Right atrium auricular region (tissue), 2 donors: ENCODE measurements around the gene ASCL2. TPM values are rescaled to one million over a fixed set of nuclear protein-coding genes. Genes with fewer than 3 reads are reported as not detected.

Source experiments
- DNase-seq: peaks from one replicate; pipeline ENCODE4 v3.0.0-alpha.2; 2019; ENCODE audit warnings: low spot score
- H3K27ac ChIP-seq, 2 donors: fragments of 200-600 bp; sonication (generic); 1 replicate in 1 of 2; 2 replicates in 1 of 2; pipeline ENCODE4 v1.5.1; 2016 to 2019
- H3K27me3 ChIP-seq, 2 donors: fragments of 200-600 bp; sonication (generic); one replicate each; pipeline versions ENCODE4 v1.5.1 to v1.6.0; 2017 to 2019
- H3K36me3 ChIP-seq: fragments of 200-600 bp; sonication (generic); one replicate; pipeline ENCODE4 v1.5.1; 2016
- H3K4me1 ChIP-seq, 2 donors: fragments of 200-600 bp; sonication (generic); one replicate each; pipeline versions ENCODE4 v1.5.1 to v1.6.0; 2017 to 2019
- H3K4me3 ChIP-seq, 2 donors: fragments of 200-600 bp; sonication (generic); 1 replicate in 1 of 2; 2 replicates in 1 of 2; pipeline ENCODE4 v1.5.1; 2017 to 2019; ENCODE audit warnings: mild to moderate bottlenecking in 1 of 2, moderate library complexity in 1 of 2
- H3K9me3 ChIP-seq, 2 donors: fragments of 200-600 bp; sonication (generic); one replicate each; pipeline ENCODE4 v1.5.1; 2019
- total RNA-seq, 2 donors: library from RNA; depleted of rRNA; stranded (reverse); fragments of >200 nt; gene quantifications; one replicate each; pipeline ENCODE4 v1.1.0, GENCODE V29; 2016
- TF ChIP-seq, protein P1 (sequence below), 2 donors: fragments of 200-600 bp; sonication (generic); IDR thresholded peaks; one replicate each; pipeline ENCODE4 v1.5.1; 2019; ENCODE audit warnings: antibody characterized with exemption in 2 of 2

The ASCL2 gene
- total RNA-seq, 2 donors from 2014 or later: 0.51 TPM; not detected in 1

DNA sequence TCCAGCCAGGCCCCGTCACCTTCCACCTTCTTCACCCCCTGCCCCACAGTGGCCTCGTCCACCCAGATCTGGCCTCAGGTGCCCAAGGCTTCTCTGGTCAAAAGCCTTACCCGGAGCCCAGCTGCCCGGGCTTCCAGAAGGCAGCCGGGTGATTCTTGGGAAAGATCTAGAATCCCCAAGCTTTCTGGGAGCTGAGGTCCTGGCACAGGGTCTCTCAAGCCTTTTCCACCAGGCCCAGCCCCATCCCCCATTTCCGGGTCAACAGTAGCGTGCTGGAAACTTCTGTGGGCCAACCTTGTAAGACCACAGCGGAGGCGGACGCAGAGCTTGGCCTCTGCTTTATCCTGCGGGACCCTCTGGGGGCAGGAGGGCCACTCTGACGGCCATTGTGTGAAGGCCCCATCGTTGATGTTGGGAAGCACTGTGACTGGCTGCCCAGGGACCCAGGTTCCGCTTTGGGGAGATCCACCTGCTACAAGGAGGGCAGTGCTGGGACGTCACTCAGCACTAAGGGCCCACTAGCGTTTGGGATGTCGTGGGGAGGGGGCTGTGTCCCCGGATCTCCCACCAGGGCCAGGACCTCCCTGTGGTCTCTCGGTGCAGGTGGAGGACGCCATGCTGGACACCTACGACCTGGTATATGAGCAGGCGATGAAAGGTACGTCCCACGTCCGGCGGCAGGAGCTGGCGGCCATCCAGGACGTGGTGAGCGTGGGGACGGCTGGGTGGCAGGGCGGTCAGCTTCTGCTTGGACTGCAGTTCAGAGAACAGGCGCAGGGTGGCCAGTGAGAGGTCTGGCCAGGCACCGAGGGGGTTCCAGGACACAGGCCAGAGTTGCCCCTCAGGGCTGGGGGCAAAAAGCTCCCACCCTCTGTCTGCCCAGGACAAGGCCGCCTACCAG is 42.9 kb upstream of the ASCL2 start:
- H3K4me1 ChIP-seq: peaks cover 0 to 42% of the 10 kb centered on the region in 2 donors
- H3K27me3 ChIP-seq: no peaks in the 10 kb centered on the region
- H3K9me3 ChIP-seq: no peaks in the 10 kb centered on the region
- no peaks in the 10 kb centered on the region for H3K36me3 ChIP-seq
- H3K27ac ChIP-seq: peak overlapping the region; percentile 85 to 92
- no peak overlapping the region for H3K4me3 ChIP-seq
- TF ChIP-seq, protein P1, sequence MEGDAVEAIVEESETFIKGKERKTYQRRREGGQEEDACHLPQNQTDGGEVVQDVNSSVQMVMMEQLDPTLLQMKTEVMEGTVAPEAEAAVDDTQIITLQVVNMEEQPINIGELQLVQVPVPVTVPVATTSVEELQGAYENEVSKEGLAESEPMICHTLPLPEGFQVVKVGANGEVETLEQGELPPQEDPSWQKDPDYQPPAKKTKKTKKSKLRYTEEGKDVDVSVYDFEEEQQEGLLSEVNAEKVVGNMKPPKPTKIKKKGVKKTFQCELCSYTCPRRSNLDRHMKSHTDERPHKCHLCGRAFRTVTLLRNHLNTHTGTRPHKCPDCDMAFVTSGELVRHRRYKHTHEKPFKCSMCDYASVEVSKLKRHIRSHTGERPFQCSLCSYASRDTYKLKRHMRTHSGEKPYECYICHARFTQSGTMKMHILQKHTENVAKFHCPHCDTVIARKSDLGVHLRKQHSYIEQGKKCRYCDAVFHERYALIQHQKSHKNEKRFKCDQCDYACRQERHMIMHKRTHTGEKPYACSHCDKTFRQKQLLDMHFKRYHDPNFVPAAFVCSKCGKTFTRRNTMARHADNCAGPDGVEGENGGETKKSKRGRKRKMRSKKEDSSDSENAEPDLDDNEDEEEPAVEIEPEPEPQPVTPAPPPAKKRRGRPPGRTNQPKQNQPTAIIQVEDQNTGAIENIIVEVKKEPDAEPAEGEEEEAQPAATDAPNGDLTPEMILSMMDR (IDR thresholded peaks at IDR 0.05): peak in 1 of 2 donors; percentile 48
- DNase-seq: no peak

GRCh38 chr11:2312232-2313042 is 42.0 kb upstream of the ASCL2 start:
- no peak for DNase-seq
- Histone ChIP-seq H3K27me3 (no peaks in the 10 kb centered on the region), H3K4me3 (no peak overlapping the region), H3K4me1 (peaks cover 0 to 44% of the 10 kb centered on the region in 2 donors), H3K36me3 (no peaks in the 10 kb centered on the region), H3K9me3 (no peaks in the 10 kb centered on the region), H3K27ac (peak overlapping the region; percentile 85 to 92)
- TF ChIP-seq, protein P1 (IDR thresholded peaks at IDR 0.05): no peak

DNA sequence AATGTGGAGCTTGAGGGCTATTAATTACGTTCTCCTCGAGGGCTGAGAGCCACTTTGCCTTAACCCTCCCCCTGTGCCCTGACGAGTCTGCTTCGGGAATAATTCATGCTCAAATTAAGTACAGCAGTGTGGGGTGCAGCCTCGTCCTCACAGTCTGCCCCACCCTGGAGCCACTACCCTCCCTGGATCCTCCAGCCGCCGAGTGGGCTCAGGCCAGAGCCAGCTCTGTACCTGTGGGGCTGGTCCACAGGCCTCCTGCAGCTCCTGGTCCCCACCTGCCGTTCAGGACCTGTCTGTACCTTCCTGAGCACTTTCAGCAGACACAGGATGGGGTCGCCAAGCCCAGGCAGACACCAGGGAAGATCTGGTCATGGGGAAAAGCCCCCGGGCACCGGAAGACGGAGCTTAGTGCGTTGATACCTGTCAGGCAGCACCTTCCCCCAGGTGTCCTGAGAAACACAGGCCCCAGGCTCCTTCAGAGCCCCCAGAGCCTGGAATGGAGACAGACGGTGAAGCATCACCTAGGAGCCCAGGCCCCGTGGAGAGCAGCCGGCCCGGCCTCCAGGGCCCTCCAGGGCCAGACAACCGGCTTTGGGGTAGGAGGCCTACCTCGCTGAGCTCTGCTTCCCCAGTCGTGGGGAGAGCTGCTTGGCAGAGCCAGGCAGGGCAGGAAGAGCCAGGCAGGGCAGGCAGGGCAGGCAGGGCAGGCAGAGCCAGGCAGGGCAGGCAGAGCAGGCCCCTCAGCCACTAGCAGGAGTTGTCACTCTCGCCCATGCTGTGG is 41.2 kb upstream of the ASCL2 start:
- peaks cover 0 to 53% of the 10 kb centered on the region in 2 donors for H3K4me1 ChIP-seq

DNA sequence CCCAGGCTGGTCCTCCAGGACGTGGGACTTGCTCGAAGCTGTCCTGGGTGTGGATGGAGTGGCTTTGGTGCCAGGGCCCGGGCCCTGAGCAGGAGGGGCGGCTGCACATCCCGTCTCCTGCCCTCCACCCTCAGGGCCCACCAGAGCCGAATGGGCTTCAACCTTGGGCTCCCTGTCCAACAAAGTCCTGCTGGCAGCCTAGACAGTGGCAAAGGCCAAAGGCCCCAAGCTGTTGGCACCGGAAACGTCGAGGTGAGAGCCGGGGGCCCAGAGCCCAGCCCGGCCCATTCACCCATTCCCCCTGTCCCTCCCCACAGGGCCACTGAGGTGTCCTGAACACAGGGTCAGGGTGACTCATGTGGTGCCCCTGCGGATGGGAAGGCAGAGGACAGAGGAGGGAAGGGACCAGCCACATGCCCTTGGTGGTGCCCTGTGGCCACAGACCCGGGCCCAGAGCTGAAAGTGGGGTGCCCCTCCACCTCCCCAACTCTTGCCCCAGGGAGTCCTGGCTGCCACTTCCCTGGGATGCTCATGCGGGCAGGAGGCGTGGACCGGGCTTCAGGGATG is 40.5 kb upstream of the ASCL2 start:
- peak overlapping the region in 1 of 2 donors; percentile 92 for H3K27ac ChIP-seq

More for the DNA sequence above, 41.2 kb upstream of the ASCL2 start:
- Histone ChIP-seq H3K36me3 (no peaks in the 10 kb centered on the region), H3K27ac (peak overlapping the region; percentile 85 to 92), H3K9me3 (no peaks in the 10 kb centered on the region), H3K27me3 (no peaks in the 10 kb centered on the region), H3K4me3 (no peak overlapping the region)
- DNase-seq: no peak
- TF ChIP-seq, protein P1 (IDR thresholded peaks at IDR 0.05): no peak

More for the DNA sequence above, 40.5 kb upstream of the ASCL2 start:
- Histone ChIP-seq H3K4me3 (no peak overlapping the region), H3K9me3 (no peaks in the 10 kb centered on the region), H3K4me1 (peaks cover 0 to 58% of the 10 kb centered on the region in 2 donors), H3K36me3 (no peaks in the 10 kb centered on the region), H3K27me3 (no peaks in the 10 kb centered on the region)
- TF ChIP-seq, protein P1 (IDR thresholded peaks at IDR 0.05): no peak
- DNase-seq: no peak
